GM21367 (cell line): ENCODE data around the gene OLIG1.

Source experiments
- ATAC-seq: cut with Tn5 transposase; IDR thresholded peaks from one replicate; pipeline ENCODE4 v1.9.1; 2021; ENCODE audit not compliant: unreplicated experiment

The OLIG1 gene

DNA sequence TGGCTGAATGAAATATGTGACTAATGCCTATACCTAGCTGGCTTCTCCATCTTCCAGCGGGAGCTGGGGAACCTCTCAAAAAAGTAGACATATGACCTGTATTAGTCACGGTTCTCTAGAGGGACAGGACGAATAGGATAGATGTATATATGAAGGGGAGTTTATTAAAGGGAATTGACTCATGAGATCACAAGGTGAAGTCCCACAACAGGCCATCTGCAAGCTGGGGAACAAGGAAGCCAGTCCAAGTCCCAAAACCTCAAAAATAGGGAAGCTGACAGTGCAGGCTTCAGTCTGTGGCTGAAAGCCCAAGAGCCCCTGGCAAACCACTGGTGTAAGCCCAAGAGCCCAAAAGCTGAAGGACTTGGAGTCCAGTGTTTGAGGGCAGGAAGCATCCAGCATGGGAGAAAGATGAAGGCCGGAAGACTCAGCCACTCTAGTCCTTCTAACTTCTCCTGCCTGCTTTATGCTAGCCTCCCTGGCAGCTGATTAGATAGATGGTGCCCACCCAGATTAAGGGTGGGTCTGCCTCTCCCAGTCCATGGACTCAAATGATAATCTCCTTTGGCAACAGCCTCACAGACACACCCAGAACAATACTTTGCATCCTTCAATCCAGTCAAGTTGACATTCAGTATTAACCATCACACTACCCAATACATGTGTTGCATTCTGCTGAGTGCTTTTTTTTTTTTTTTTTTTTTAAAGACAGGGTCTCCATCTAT, 19.6 kb downstream of the OLIG1 start:
- no peak for ATAC-seq

DNA sequence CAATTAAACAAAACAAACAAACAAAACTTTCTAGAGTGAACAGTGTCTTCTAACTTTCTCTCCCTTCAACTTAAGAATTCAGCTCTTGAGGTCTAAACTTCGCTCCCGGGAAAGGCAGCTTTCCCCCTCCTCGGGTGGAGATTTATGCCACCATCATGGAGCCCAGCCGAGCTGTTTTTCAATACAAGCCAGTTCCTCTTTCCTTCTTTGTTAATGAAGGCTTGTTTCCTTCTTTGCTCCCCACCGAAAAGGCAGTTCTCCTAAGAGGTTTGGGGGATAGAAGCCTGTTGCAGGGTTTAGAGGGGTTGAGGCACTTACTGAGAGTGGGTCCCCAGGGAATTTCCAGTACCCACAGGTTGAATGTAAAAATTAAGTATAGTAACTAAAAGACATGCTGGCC, 26.5 kb downstream of the OLIG1 start:
- ATAC-seq, result no peak

DNA sequence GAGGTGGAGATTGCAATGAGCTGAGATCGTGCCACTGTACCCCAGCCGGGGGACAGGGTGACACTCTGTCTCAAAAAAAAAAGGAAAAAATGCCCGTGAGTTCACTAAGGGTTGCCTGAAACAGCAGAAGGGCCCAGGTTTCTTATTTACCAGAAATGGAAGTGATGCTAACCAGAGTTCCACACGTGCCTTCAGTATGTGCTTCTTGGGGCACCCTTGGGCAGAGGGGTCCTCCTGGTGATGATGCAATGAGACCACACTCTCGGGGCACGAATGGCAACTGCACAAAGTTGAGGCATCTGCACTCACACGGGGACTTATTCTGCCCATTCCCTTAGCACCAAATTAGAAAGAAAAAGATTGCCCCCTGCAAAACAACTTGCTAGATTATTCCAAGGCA, 29.2 kb downstream of the OLIG1 start:
- no peak for ATAC-seq

DNA sequence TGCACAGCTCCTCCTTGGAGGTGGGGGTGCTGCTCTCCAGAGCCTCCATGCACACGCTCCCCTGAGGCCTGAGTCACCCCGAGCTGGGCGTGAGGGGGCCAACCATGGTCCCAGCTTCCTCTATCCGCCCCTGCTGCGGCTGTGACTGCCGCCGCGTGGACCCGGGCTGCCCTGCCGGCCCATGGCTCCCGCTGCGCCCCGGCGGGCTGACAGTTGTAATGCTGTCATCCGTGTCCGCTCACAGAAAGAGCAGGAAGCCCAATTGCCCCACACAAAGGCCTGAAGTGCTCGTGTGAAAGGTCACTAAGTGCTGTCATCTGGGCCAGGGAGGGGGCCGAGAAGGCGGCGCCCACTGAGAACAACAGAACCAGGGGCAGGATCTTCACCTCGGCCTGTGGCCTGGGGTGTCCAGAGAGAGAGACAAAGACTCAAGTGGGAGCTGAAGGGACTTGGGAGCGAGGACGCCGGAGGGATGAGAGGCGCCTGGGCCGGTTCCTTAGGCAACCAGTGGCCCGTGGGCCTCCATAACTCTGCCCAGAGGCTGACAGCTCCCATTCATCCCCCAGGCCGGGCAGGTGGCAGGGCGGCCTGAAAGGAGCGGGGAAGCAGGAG, 31.5 kb downstream of the OLIG1 start:
- no peak for ATAC-seq

DNA sequence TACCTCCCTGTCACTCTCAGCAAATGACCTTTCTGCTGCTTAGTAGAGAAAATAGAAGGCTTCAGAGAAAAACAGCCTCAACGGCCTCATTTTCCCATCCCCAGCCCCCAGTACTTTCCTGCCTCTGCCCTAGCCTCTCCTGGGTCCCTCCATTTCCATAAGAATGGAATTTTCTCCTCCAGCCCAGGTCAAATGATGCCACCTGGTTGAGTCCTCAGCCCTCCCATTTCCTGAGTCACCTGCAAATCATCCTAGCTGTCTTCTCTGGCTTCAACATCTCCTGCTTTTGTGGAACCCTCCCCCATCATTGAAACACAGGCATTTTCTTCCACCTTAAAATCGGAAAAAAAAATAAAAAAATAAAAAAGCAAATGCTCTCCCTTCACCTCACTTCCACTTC, 35.1 kb downstream of the OLIG1 start:
- no peak for ATAC-seq

DNA sequence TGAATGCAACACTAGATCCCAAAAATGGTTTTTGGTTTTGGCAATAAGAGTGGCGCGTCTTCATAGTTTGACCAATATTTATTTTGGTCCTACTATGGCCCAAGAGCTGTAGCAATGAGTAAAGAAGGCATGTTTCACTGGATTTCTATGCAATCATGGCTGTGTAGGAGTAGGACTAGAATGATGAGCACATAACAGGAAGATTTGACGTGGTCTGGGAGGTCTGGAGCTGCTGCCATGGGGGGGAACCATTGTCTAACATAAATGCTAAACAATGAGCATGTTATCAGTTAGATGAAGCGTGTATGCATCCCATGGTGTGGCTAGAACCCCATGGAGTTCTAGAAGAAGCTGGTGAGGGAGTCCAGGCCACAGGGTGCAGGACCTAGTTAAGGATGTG, 38.3 kb downstream of the OLIG1 start:
- ATAC-seq, result no peak

DNA sequence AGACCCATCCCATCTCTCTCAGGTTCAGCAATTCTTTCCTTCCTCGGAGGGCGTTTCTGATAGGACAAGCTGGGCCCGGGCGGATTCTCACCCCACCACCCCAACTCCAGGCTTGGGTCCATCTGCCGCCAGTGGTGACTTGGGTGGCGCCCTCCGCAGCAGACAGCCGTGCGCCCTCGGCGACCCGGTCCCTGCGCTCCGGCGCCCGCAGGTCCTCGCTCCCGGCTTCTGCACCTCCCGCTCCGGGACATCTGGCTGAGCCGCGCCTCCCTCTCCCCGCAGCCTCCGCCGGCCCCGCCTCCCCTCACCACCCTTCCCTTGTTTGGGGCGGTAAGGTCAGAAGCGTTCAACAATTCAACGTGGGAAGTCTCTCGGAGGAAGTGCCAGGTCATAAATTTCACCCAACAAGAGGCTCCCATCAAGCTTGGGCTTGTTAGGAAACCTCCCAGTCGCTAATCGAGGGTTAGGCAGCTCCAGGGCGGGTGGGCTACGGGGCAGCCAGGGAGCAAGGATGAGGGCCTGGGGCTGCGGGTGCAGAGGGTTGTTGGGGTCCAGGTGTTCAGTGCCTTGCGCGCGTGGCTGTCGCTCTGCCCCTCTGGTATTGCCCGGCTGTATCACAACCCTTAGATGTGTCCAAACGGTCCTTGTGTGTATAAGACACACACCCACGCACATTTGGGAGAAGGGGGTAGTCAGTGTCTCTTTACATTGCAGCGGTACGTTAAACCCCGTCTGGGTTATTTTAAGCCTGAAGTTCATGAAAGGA, 39.8 kb downstream of the OLIG1 start:
- no peak for ATAC-seq

DNA sequence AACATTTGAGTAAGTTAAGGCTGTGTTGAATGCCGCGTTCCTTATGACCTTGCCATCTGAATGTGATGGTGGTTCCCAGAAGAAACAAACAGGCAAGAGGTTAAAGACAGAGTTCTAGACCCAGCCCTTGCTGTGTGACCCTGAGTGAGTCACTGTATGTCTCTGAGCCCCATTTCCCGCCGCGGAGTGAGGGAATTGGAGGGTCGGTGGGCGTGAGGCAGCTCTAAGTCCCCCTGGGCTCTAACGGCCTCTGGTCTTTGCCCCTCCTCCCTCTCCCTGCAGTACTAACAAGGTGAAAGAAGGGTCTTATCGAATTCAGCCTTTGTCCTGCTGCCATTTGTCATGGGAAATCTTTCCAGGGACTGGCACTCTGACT, 40.4 kb downstream of the OLIG1 start:
- no peak for ATAC-seq

DNA sequence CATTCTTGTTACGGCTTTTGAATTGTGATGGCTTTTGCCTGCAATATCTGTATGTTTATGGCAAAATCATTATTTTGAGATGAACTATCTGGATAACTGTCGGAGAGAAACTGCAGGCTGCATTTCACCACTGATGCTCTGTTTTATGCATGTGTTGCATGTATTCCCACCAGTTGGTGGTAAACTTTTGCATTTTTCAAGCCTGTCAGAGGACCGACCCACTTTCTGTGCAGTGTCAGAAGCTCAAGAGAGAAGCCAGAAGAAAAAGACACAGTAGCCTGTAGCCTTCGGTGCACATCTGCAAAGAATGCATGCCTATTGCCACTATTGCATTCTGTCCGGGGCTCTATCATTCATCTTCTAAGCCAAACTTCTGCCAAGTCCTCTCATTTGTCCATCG, 41.6 kb downstream of the OLIG1 start:
- ATAC-seq, result no peak

DNA sequence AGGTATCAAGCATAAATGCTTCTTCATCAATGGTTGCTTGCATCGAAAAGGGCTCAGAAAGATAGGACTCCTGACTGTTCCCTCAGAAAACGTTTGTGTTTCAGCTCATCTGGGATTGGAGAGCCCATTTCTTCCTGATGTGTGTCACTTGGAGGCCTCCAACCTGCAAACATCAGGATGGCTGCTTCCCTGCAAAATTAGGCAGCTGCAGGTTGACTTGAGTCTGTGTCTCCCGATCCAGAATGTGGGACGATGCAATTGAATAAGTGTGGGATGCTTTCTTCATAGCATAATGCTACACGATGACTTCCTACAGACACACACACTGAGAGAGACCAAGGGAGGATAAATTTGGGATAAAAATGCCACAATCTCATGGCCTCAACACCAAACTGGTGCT, 42.2 kb downstream of the OLIG1 start:
- ATAC-seq, result no peak

DNA sequence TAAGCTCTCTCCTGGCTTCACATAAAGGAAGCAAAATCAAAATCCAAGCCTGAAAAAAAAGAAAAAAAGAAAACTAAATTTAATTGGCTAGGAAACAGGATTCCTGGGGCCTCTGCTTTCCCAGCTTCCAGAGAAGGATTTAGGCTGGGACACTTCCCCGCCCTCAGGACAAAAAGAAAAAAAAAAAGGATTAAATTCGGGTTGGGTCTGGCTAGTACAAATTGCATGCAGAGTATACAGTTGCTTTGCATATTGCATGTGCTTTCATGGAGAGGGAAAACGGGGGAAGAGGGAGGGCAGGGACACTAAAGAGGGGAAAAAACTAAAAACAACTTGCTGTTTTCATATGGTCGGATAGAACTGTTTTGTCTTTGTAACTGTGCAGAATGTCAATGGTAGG, 42.7 kb downstream of the OLIG1 start:
- ATAC-seq, result no peak

DNA sequence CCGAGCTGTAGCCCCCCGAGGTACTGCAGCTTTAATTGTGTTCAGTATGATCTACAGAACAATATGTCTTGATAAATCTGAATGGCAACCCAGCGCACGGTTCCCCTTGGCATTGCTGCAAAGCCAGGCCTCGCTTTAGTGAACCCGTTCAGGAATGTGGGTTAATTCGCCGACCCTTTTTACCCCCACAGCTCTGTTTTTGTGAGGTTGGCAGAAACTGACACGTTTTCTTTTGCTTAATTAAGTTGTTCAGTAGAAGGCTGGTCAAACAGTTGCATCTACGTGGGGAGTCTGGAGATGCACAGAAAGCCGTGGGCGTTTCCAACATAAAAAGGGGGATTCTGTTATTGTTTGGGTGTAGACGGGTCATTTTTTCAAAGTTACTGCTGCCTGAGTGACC, 43.2 kb downstream of the OLIG1 start:
- no peak for ATAC-seq

DNA sequence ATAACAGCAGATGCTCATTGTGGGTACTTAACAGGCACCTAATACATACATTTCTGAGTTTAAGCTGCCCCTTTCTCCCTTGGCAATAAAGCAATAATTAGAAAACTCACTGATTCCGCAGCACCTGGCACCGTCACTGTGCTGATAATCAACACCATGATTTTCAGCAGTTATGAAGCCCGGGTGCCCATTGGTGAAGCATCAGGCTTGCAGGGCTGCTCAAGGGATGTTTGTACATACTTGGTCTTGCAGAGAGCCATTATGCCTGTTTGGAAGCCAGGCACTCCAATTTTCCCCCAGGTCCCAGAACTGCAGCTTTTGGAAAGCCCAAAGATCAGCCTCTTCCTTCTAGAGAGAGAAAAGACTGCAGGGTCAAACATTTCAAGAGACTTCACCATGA, 44.3 kb downstream of the OLIG1 start:
- ATAC-seq, result no peak

DNA sequence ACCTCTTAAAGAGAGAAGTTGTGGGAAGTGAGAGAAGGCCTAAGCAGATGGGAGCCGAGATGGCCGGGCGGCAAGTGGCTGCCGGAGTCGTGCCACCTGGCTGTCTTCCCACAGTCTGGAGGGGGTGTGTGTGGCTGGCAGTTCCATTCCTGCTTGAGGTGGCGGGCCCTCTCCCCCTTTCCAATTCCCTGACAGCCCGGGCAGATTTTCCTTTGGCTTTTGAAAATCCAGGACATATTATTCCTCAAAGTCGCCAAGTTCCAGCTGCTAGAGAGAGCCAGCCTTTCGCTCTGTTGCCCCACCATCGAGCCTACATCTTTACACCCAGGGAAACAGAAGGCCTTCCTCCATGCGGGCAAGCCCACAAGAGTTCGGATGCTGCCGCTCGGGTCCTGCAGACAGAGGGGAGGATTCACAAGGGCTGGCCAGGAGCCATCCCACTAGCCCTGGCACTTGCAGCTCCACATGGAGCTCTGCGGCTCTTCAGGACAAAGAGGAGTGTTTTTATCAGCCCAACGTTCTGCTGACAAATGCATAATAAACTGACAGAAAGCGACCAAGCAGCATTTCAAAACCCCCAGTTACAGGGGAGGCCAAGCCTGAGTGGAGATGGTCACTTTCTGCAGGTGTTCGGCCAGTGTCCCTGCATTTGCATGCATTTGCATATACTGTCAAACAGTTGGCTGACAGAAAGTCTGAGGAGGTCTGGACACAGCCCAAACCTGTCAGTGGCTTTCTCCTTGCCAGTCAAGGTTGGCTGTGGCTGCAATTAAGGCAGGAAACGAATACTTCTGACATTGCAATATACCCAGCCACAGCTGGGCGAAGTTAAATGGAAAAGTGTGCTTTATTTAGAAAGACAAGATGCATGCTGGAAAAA, 45.9 kb downstream of the OLIG1 start:
- no peak for ATAC-seq

DNA sequence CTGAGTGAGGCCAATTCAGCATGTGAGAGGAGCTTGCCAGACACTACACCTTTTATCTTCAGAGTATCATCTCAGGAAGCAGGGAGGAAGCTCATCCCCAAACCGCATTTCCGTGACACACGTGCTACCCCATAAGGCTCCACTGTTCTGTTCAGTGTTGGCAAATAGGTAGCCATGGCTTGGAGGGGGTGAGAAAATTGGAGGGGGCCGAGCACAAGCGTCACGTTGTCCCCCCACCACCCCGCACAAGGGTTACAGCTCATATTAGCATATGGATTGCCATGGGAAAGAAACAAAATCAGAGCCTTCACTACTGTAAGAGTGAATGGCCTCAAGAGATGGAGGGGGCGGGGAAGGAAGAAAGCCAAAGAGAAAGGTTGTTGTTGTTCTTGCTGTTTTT, 46.7 kb downstream of the OLIG1 start:
- ATAC-seq, result no peak

DNA sequence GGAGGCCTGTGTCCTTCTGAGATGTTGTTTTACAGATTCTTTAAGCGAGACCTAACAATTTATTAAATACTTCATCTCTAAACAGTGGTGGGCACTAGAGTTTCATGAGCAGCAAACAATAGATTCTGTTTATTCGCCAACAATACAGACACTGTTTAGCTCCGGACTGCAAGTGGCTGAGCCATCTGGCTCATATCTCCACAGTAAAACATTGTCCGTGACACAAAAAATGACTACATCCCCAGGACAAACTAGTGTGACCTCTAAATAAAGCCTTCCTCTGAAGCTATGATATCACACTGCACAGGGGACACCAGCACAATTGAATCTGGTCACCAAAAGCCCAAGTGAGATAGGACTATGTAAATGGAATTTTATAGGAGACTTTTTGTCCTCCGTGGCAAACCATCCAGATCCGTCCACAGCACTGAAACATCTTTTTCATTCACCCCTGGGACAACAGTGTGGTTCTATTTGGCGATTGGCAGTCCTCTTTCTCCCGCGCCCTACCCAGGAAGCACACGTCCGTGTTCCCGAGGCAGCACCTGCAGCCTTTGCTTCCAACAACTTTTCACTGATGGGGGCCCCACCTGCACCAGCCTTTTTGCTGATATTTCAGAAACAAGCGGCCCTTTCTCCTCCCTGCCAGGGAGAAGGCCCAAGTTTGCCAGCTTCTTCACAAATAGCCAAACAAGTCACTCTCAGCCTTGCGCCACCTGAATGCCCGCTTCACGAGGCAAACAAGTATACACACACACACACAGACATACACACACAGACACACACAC, 47.4 kb downstream of the OLIG1 start:
- ATAC-seq, result no peak
